Sciatic nerve (tissue), 2 donors: ENCODE data around the gene ABCA4. TPM values are rescaled to one million over a fixed set of nuclear protein-coding genes. Genes with fewer than 3 reads are reported as not detected.

Source experiments
- ATAC-seq: fragments of 200-7000 bp; cut with Tn5 transposase; one replicate; pipeline ENCODE4 v1.9.1; 2020; ENCODE audit warnings: mild to moderate bottlenecking, moderate library complexity
- DNase-seq: peaks from one replicate; pipeline ENCODE4 v3.0.0-alpha.2; 2020; ENCODE audit warnings: low spot score
- intact Hi-C: fragments of 100-400 bp; cut with DNase I; formaldehyde crosslinking; loops from one replicate; pipeline ENCODE4 v1.14.2; 2022
- total RNA-seq: library from RNA; stranded (reverse); fragmentation: NEBNext Ultra II Directional; extraction: Animal tissue kit (Norgen Biotek cat#: 25700); gene quantifications from one replicate; pipeline ENCODE4 v1.2.1, GENCODE V29; 2021
- donor health status: DM: no; HTN: no; CAD: no.
- donor health status: DM: no; HTN: no; CAD: no.

Gene ABCA4
- total RNA-seq, 1 donor from 2014 or later = 0.40 TPM

DNA sequence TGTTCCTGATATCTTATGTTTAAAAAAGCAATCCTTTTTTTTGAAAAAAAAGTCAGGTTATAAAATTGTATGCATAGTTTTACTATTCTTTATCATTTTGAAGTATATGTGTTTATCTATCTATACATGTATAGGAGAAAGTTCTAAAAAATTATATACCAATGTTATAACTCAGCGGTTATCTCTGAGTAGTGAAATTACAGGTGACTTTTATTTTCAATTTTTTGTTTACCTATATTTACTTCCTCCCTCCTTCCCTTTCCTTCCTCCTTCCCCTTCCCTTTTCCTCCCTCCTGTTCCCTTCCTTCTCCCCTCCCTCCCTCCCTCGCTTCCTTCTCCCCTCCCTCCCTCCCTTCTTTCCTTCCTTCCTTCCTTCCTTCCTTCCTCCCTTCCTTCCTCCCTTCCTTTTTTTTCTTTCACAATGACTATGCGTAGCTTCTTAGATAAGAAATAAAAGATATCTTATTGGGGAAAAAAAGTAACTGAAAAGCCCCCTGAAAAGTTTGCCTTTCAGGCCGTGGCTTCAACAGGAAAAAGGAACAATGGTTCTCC lies 77.1 kb downstream of the ABCA4 start:
- ATAC-seq (no peak), DNase-seq (no peak)
- intact Hi-C loops = no loop called here

DNA sequence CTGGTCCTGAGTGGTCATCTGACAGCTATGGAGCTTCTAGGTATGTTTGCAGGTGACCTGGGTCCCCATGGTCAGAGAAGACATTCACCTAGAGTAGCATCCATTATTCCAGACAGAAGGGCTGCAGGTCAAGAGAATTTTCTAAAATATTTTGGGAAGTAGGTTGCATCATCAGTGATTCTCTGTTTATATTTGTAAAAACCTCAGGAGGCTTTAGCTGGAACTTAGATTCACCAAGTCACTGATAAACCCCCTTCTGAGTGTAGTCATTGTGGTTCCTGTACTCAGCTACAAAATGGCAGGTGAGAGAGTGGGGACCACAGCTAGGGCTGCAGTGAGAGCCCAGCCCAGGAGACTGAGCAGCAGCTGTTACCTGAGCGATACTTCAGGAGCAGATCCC lies 78.6 kb downstream of the ABCA4 start:
- intact Hi-C loops = no loop called here
- ATAC-seq (no peak), DNase-seq (no peak)

DNA sequence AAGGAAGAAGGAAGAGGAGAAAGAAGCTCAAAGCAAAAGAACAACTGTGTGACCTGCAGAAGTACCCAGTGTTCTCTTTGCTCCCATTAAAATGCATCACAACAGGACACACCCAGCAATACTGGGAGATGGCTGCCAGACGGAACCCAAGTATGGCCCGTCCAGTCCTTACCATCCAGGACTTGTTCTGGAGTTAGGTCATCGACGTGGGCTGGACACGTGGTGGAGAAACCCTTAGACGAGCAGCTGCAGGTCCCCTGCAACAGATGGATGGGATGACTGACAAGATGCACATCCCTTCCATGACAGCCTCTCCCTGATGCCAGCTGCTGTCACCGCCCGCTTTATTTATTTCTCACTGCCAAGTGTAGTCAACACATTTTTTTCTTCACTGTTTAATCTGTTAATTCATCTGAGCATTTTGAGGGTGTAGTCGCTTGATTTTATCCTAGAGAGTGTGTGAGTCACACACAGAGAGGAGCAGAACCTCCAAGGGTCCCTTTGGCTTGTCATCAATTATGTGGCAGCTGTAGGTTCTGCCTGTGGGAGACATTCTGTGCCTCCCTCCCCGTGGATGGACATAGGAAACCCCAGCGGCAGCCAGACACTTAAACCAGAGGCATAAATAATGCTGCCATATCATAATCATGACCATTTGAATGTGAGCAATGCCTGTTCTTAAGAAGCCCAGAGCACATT lies 80.9 kb downstream of the ABCA4 start:
- DNase-seq = no peak
- ATAC-seq = peak; percentile 36
- intact Hi-C loops = no loop called here

DNA sequence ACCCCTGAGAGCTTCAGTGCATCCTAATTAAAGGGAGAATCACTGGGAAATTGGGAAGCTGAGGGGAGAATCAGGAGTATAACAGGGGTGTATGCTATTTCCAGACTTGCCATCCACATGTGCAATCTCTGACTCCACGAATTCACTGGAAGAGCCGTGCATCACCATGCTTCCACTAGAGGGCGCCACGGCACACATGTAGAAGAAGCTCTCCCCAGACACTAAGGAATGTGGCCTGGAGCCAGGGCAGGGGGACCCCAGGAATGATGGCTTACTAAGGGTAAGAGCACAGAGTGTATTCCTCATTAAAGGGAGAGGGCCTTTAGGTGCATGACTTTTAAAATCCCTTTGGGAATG lies 81.5 kb downstream of the ABCA4 start:
- intact Hi-C loops = no loop called here
- ATAC-seq = peak; percentile 37
- peak; percentile 80 for DNase-seq

DNA sequence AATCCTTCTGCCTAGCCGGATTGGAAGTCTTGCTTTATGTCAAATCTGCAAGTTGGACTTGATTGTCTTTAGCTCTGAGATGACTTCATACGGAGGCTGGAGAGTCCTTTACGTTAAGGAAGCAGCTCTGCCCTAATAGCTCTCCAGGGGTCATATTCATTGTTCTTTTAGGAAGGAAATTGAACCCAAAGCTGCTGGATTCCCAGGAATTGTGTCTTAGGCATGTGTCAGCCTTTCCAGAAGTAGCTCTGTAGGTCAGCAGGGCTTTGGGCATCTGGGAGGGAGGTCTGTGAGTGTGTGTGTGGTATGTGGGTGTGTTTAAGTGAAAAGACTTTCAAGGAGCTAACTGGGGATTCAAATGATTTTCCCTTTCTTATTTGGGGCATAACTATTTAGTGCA lies 82.4 kb downstream of the ABCA4 start:
- intact Hi-C loops = no loop called here
- DNase-seq (no peak), ATAC-seq (no peak)

DNA sequence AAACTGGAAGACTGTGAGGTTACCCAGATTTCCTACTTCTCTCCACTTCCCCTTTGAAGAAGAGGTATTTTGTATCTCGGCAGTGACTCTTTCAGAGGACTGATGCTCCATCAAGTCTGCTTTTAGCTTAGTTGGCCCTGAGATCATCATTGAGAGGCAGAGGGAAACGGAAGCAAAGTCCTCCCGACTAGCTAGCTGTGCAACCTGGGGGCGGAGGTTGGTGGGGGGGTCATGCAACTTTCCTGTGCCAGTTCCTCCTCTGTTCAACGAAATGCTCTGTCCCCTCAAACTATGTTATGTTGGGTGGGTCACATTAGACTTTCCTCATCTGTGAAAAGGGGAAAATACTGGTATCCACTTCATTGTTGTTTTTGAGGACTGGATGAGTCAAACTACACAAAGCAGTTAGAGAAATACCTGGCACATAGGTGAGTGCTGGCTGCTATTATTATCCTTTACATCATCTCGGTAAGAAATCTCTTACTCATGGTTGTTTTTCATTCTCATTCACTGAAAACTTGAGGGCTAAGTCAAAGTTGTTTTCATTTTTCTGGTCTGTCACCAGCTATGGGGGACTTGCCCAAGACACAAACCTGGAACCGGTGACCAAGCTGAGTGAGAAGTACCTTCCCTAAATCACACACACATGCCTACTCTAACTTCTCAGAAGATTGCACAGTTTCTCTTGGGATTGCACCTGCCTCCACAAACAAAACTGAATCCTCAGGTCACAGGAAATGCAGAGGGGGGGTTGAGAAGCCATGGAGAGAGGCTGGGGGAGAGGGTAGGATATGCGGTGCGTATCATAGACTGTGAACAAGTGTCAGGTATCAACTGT lies 83.3 kb downstream of the ABCA4 start:
- no peak for DNase-seq
- ATAC-seq = no peak
- intact Hi-C loops = no loop called here

DNA sequence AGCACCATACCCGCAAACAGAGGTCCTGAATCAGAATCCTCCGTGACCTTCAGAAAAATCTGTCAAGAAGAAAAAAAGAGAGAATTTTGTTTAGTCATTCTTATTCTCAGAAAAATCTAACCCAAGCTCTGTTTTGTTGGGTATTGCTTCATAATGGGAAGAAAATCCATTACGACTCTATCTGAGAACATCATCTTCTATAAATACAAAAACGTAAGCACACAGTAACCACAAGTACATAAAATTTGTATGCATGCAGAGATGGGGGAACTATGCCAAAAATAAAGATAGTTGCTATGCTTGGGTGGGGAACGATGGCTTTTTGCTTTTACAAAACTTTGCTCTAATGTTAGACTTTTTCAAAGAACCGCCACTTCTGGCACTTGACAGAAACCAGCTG lies 84.2 kb downstream of the ABCA4 start:
- intact Hi-C loops = no loop called here
- DNase-seq (no peak), ATAC-seq (peak; percentile 54)

DNA sequence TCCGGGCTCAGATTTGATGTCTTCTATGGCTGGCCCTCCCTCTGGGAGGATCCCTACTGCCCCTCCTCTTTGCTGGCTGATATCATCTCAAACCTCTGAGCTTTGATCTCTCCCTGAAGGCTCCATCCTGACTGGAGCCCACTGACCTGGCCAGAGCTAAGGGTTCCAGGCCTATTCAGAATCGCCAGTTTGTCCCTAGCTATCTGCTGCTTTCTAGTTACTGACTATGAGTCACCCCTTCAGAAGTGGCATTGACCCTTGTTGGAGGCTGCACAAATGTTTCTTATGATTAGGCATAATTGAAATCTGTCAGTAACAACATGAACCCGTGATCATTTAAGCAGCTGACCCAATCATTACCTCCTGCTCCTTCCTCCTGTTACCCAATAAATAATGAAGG lies 87.1 kb downstream of the ABCA4 start:
- ATAC-seq = no peak
- intact Hi-C loops = no loop called here

DNA sequence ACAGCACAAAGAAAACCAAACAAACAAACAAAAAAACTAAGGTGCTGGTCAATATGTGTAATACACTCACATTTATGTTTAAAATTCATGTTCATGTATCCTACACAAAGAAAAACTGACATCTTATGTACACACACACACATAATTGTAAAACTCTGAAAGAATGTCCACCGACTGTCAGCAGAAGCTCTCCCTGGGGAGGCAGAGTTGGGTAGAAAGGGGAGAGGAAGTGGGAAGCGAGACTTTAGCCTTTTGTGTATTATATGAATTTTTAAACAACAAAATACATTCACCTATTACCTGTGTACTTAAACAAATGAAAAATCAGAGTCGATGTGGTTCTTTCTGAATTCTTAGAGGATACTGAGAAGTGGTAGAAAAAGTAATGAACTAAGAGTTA lies 88.3 kb downstream of the ABCA4 start:
- ATAC-seq = no peak
- intact Hi-C loops = no loop called here
- no peak for DNase-seq

More for the DNA sequence above, 87.1 kb downstream of the ABCA4 start:
- DNase-seq = no peak

DNA sequence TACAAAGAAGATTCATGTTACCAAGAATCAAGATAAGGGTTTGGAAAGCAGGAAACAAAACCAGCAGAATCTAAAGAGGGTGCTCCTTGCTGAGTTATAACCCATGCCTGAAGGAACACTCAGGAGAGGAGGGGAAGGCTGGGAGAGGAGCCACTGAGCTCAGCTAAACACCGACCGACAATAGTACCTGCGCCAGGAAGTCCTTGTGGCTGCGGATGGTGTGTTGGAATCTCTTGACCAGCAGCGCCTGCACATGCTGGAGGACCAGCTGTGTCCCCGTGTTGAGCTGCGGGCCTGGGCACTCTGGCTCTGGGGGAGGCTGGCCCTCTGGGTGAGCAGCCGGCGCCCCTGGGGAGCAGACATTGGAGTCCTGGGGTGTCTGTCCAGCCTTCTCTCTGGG lies 89.4 kb downstream of the ABCA4 start:
- ATAC-seq (peak; percentile 54), DNase-seq (no peak)
- intact Hi-C loops = loop anchor here (2.0 kb wide), 1 partner anchor 299 kb away; no protein-coding TSS in a partner anchor

DNA sequence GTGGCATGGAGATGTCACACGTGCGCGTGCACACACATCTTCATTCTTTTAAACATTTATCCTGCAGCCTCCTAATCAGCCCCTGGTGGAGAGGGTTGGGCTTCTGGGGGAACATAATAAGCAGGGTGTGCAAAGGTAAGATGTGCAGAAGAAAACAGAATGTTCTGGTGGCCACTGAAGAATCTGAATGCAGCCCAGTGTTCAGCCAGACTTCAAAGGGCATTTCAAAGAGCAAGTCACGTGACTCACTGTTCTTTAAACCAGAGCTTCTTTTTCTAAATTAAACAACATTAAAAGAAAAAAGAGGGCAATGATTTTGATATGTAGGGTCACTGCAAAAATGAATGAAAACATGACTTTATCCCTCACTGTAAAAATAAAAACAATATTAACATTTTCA lies 89.8 kb downstream of the ABCA4 start:
- intact Hi-C loops = loop anchor here (2.0 kb wide), 1 partner anchor 300 kb away; no protein-coding TSS in a partner anchor
- DNase-seq (no peak), ATAC-seq (peak; percentile 79)

DNA sequence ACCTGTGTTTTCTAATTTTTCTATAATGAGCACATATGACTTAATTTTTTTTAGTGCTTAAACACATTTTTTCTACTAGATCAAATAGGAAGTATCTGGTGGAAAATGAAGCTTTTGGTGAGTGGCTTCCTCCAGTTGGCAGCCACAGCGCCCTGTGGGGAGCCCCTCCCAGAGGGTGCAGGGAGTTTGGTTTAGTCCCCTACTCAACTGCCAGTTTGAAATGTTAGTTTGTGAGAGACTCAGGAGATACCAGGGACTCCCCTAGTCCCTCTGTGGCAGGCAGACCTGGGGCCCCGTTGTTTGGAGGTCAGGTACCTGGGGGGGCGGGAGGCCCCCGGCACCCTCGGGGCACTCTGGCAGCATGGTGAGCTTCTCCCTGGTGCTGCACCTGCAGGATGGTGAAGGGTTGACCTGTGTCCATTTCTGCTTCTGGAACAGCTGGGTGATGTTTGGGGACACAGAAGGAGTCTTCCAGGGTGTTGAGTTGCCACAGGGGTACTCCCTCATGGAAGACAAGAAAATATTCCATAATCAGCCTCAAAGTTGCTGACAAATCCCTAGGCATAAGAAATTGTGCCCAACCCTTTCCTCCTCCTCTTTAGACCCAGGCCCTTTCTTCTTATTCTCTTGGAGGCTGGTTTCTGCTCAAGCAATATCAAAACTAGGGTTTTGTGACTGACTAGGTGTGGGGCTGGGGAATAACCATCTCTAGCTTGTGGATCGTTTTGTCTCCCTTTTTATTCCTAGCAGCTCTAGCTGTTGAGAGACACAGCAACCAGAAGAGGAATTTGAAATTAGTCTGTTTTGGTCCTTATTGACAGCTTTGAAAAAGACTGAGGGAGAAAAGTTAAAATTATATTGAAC lies 91.6 kb downstream of the ABCA4 start:
- no peak for DNase-seq
- intact Hi-C loops = no loop called here
- no peak for ATAC-seq

DNA sequence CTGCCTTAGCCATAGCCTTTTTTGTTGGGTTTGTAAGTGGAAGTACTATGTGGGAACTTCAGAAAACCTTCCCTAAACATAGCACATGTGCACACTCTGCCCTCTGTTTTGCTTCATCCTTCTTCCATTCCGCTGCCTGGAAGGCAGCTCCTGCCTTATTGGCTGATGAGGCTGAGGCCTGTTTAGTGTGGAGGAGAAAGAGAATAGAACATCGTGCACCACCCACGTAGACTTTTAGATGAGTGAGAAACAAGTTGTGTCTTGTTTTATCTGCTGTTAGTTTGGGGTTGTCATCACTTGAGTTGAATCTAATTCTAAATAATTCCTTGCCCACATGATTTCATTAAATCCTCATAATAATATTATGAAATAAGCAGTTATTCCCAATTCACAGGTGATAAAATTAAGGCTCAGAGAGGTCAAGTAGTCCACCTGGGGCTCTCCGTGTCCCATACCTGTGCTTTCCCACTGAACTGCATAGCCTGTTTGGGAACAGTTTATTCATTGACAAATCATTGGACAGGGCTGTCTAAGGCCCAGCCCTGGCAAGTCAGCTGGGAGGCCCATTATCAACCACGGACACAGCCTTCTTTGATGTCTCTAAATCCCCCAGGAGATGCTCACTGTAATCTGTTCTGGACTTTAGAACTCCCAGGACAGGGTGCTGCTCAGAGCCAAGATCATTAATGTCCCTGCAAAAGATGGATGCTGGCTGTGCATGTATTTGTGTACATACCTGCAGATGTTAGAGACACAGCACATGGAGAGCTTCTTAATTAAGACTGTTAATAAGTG lies 93.0 kb downstream of the ABCA4 start:
- no peak for ATAC-seq
- DNase-seq = no peak
- intact Hi-C loops = no loop called here

DNA sequence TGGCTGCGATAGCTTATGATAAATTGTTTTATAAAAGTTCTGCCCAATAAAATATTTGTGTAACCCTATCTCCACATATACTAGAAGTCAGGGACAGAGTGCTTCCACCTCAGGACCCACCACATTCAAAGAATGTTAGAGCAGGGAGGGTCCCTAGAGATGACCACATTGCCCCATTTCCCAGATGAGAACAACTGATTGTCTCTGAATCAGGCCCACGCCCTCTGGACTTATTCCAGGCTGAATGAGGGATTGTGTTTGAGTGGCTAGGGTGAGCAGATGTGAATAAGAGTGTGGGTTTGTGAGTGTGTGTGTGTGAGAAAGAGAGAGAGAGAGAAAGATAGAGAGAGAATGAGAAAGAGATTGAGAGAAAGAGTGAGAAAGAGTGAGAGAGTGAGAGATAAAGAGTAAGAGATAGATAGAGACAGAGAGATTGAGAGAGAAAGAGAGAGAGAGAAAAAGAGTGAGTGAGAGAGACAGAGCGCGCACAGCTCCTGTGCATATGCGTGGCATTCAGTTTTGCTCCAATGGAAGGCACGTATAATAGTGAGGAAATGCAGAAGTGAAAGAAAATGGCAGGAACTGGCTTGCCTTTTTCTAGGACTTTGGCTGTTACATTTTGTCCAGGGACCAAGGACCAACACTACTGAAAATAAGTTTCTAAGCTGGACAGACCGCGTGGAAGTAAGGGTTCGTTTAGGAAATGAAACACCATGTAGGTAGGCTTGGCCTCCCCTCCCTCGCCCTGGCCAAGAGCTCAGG lies 94.1 kb downstream of the ABCA4 start:
- intact Hi-C loops = no loop called here
- DNase-seq = no peak
- ATAC-seq = no peak

DNA sequence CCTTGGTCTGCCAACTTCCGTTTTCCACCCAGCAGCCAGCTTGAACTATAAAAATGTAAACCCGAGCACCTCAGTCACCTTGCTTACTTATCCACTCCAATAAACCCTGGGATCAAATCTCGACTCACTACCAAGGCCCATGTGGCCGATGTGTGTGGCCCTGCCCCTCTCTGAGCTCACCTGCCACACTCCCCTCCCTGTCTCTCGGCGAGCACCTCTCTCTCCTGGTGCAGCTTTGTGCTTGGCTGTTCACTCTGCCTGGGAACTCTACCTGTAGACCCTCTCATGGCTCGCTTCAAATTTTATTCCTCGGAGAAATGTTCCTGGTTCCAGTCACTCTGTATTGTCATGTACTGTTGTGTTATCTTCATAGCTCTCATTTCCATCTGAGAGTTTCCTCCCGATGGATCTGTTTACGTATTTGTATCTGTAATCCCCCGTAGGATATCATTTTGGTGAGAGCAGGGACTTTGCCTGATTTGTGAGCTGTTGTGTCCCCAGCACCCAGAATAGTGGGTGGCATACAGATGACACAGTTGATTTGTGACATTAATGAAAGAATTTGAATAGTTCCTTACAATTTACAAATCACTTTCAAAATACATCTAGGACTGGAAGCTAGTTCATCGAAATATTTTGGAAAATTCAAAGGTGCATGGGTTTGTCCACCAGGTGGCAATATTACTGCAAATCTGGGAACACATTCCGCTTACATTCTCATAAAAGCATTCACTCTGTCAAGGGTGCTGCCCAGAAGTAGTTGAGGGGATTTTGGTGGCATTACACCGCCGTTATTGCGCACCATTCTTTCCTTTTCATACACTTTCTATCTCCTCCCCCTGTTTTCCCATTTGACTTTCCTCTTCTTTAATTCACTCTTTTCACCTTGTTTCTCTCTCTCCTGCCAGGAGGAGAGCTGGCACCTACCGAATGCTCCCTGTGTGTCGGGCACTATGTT lies 95.3 kb downstream of the ABCA4 start:
- intact Hi-C loops = no loop called here
- ATAC-seq (peak; percentile 45), DNase-seq (no peak)

DNA sequence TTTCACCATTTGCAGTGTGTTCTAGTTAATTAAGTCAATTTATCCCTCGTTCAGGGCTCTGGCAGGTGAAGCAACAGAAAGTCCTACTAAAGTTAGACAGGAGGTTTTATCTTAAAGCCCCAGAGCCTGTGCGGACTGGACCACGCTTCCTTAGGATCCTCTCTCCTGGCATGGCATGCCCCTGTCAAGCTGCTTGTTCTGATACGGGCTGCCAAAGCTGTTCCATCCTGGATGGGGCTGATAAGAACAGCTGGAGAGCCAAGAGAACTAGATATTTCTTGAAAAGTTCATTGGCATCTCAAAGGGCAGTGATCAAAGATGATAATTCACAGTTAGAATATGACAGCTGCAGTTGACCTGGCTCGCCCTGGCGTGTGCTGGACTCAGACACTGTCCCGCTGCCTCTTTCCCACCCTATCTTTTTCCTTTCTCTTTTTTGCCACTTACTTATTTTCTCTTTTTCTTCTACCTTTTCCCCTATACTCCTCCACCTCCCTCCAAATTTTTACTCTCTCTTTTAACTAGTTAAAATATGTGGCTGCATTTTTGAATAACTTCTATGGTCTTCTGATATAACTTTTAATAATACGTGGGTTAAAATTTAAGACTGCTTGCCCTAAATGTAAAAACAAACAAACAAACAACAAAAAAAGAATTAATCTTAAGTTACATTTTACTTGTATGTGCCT lies 96.7 kb downstream of the ABCA4 start:
- DNase-seq (no peak), ATAC-seq (no peak)
- intact Hi-C loops = no loop called here
